Neural cell (in vitro differentiated cells): ENCODE data around the gene JMJD1C. TPM values are rescaled to one million over a fixed set of nuclear protein-coding genes. Genes with fewer than 3 reads are reported as not detected.

Experiments used
- H2AFZ ChIP-seq: fragments of 200-600, 300-800 bp; sonication (generic), shearing (Covaris generic); 2 replicates; pipeline ENCODE4 v1.6.0; 2014; ENCODE audit warnings: low read depth, mild to moderate bottlenecking, antibody characterized with exemption, low read length, moderate library complexity
- H3F3A ChIP-seq: fragments of 200-600 bp; shearing (Covaris generic); 2 replicates; pipeline ENCODE4 v1.6.1; 2016; ENCODE audit warnings: mild to moderate bottlenecking, moderate library complexity, mixed read lengths, antibody characterized with exemption, low read length; ENCODE audit not compliant: insufficient read depth, poor library complexity, severe bottlenecking
- H3K27ac ChIP-seq: fragments of 200-600, 300-800 bp; sonication (generic), shearing (Covaris generic); 2 replicates; pipeline ENCODE4 v1.5.1; 2014; ENCODE audit warnings: mild to moderate bottlenecking, low read length, moderate library complexity
- H3K27me3 ChIP-seq: fragments of 300-800, 200-600 bp; sonication (generic), shearing (Covaris generic); 2 replicates; pipeline ENCODE4 v1.6.0; 2014; ENCODE audit warnings: mild to moderate bottlenecking, low read depth, low read length, moderate library complexity; ENCODE audit not compliant: insufficient read depth
- H3K36me3 ChIP-seq: fragments of 300-800, 200-600 bp; sonication (generic), shearing (Covaris generic); 2 replicates; pipeline ENCODE4 v1.5.1; 2014; ENCODE audit warnings: mild to moderate bottlenecking, antibody characterized with exemption, low read length, moderate library complexity; ENCODE audit not compliant: insufficient read depth
- H3K4me2 ChIP-seq: fragments of 300-800, 200-600 bp; sonication (generic), shearing (Covaris generic); 2 replicates; pipeline ENCODE4 v1.6.0; 2014; ENCODE audit warnings: mild to moderate bottlenecking, low read length
- H3K4me3 ChIP-seq: fragments of 300-800, 200-600 bp; sonication (generic), shearing (Covaris generic); 2 replicates; pipeline ENCODE4 v1.5.1; 2014; ENCODE audit warnings: mild to moderate bottlenecking, low read length, moderate library complexity
- H3K79me2 ChIP-seq: fragments of 200-600 bp; shearing (Covaris generic); replicated peaks from 2 replicates; pipeline ENCODE4 v1.6.0; 2014; ENCODE audit warnings: mild to moderate bottlenecking, low read length, moderate library complexity; ENCODE audit not compliant: insufficient read depth
- H3K9ac ChIP-seq: fragments of 300-800, 200-600 bp; sonication (generic), shearing (Covaris generic); 2 replicates; pipeline ENCODE4 v1.6.1; 2016; ENCODE audit warnings: mild to moderate bottlenecking, low read length, mixed read lengths
- H3K9me2 ChIP-seq: fragments of 200-600 bp; shearing (Covaris generic); 2 replicates; pipeline ENCODE4 v1.6.1; 2016; ENCODE audit warnings: mild to moderate bottlenecking, low read length, mixed read lengths; ENCODE audit not compliant: insufficient read depth
- H3K9me3 ChIP-seq: fragments of 200-600, 300-800 bp; sonication (generic), shearing (Covaris generic); 2 replicates; pipeline ENCODE4 v1.6.1; 2016; ENCODE audit warnings: mild to moderate bottlenecking, mixed run types, low read length, moderate library complexity, mixed read lengths
- H4K20me1 ChIP-seq: fragments of 200-600 bp; shearing (Covaris generic); 2 replicates; pipeline ENCODE4 v1.6.1; 2016; ENCODE audit warnings: mild to moderate bottlenecking, mixed run types; ENCODE audit not compliant: insufficient read depth
- CTCF ChIP-seq: fragments of 450-650 bp; IDR thresholded peaks from 2 replicates; pipeline ENCODE4 v1.5.1; 2014; ENCODE audit warnings: antibody characterized with exemption, mild to moderate bottlenecking, moderate library complexity; ENCODE audit not compliant: poor library complexity, severe bottlenecking
- EP300 ChIP-seq: fragments of 450-650 bp; conservative IDR thresholded peaks from 2 replicates; pipeline ENCODE4 v1.6.1; 2014; ENCODE audit warnings: antibody characterized with exemption, mild to moderate bottlenecking, moderate library complexity; ENCODE audit not compliant: poor library complexity, severe bottlenecking
- EZH2 ChIP-seq: fragments of 200-600, 300-800 bp; shearing (Covaris generic), sonication (generic); IDR thresholded peaks from 2 replicates; pipeline ENCODE4 v1.6.1; 2014; ENCODE audit warnings: antibody characterized with exemption, low read length, borderline replicate concordance, mild to moderate bottlenecking; ENCODE audit not compliant: insufficient read depth, poor library complexity, severe bottlenecking
- MXI1 ChIP-seq: fragments of 450-650 bp; conservative IDR thresholded peaks from 2 replicates; pipeline ENCODE4 v1.6.1; 2014; ENCODE audit warnings: antibody characterized with exemption, mild to moderate bottlenecking; ENCODE audit not compliant: poor library complexity, severe bottlenecking
- POLR2AphosphoS5 ChIP-seq: IDR thresholded peaks from 2 replicates; pipeline ENCODE4 v1.6.1; 2012
- RAD21 ChIP-seq: fragments of 450-650 bp; conservative IDR thresholded peaks from 2 replicates; pipeline ENCODE4 v1.6.1; 2014; ENCODE audit warnings: antibody characterized with exemption, mild to moderate bottlenecking, moderate library complexity
- REST ChIP-seq: IDR thresholded peaks from 2 replicates; pipeline ENCODE4 v1.6.1; 2012; ENCODE audit warnings: borderline replicate concordance
- SMC3 ChIP-seq: fragments of 450-650 bp; conservative IDR thresholded peaks from 2 replicates; pipeline ENCODE4 v1.6.1; 2014; ENCODE audit warnings: antibody characterized with exemption, mild to moderate bottlenecking, moderate library complexity; ENCODE audit not compliant: poor library complexity
- TAF1 ChIP-seq: IDR thresholded peaks from 2 replicates; pipeline ENCODE4 v1.6.1; 2012; ENCODE audit warnings: low read depth
- polyA plus RNA-seq: library from polyadenylated mRNA; depleted of rRNA; stranded (reverse); fragments of >200 nt; gene quantifications from 2 replicates; pipeline ENCODE4 v1.2.3, GENCODE V29; 2014

JMJD1C gene
- polyA plus RNA-seq, 1 donor from 2014 or later: 108 TPM

- Histone ChIP-seq H2AFZ (no peak overlapping the region), H3K27me3 (no peaks in the 10 kb centered on the region), H3K27ac (no peak overlapping the region), H3K9me2 (no peaks in the 10 kb centered on the region), H3K9ac (no peak overlapping the region), H3K4me2 (no peak overlapping the region), H3K9me3 (no peaks in the 10 kb centered on the region), H4K20me1 (no peaks in the 10 kb centered on the region), H3F3A (no peaks in the 10 kb centered on the region), H3K79me2 (no peaks in the 10 kb centered on the region), H3K36me3 (no peaks in the 10 kb centered on the region), H3K4me3 (no peak overlapping the region)
- no peak for TF ChIP-seq TAF1
- TF ChIP-seq MXI1: no peak
- no peak for TF ChIP-seq RAD21
- no peak for TF ChIP-seq CTCF
- TF ChIP-seq POLR2AphosphoS5: no peak
- TF ChIP-seq SMC3: no peak
- no peak for TF ChIP-seq REST
Observed at GRCh38 chr10:63281967-63282366, 183.8 kb downstream of the JMJD1C start.

GRCh38 chr10:63280386-63280785 is 185.4 kb downstream of the JMJD1C start:
- TF ChIP-seq EP300 (no peak), REST (no peak), RAD21 (no peak), MXI1 (no peak), POLR2AphosphoS5 (no peak), TAF1 (no peak), CTCF (no peak), SMC3 (no peak), EZH2 (no peak)
- Histone ChIP-seq H3K4me2 (no peak overlapping the region), H3K9me2 (no peaks in the 10 kb centered on the region), H3K27ac (no peak overlapping the region), H4K20me1 (no peaks in the 10 kb centered on the region), H3F3A (no peaks in the 10 kb centered on the region), H2AFZ (no peak overlapping the region), H3K27me3 (no peaks in the 10 kb centered on the region), H3K4me3 (no peak overlapping the region), H3K79me2 (no peaks in the 10 kb centered on the region), H3K9me3 (no peaks in the 10 kb centered on the region), H3K36me3 (no peaks in the 10 kb centered on the region), H3K9ac (no peak overlapping the region)
